Astrocyte of the spinal cord (primary cell): ENCODE results near the gene LY6G5B.

Experiments used
- DNase-seq: peaks from one replicate; pipeline ENCODE4 v3.0.0; 2011; ENCODE audit warnings: low read depth, low spot score
- H3K4me3 ChIP-seq: 2 replicates; pipeline ENCODE4 v1.5.1; 2011; ENCODE audit warnings: low read depth, mild to moderate bottlenecking, low read length, moderate library complexity
- in situ Hi-C: cut with HindIII; loops from 2 replicates; pipeline ENCODE4 v1.10.0; 2017; ENCODE audit warnings: low sequenced_read_pairs
- TF ChIP-seq, protein P1 (sequence below): IDR thresholded peaks from 2 replicates; pipeline ENCODE4 v1.5.1; 2012; ENCODE audit warnings: low read depth, mild to moderate bottlenecking, low read length, inconsistent platforms

LY6G5B gene

DNA sequence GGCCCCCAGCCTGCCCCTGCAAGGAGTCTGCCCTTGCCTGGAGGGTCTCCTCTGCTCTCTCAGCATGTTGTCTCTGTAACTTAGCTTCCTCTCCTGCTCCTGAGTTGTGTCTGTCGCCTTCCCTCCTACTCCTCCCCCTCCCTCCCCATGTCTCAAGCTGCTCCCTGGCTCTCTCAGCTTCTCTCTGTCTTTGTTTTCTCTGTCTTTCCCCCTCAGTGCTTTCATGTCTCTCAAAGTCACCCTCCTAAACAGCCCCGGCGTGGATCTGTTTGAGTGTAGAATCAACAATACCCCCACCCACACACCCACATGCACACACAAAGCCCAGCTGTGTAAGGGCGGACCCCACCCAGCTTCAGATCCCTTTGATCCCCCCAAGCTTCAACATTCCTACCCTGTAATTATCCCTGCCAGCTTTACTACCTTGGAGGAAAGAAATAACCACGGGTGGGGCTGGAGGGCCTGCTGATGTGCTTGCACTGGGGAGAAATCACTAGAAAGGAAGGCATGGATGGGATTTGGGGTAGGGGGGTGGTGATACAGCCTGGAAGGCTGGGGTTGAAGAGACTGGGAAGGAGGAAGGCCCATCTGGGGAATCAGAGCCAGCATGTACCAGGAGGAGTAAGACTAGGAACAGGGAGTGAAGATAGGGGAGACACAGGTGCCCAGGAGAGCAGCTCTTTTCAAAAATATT, 44.4 kb downstream of the LY6G5B start:
- TF ChIP-seq, protein P1, sequence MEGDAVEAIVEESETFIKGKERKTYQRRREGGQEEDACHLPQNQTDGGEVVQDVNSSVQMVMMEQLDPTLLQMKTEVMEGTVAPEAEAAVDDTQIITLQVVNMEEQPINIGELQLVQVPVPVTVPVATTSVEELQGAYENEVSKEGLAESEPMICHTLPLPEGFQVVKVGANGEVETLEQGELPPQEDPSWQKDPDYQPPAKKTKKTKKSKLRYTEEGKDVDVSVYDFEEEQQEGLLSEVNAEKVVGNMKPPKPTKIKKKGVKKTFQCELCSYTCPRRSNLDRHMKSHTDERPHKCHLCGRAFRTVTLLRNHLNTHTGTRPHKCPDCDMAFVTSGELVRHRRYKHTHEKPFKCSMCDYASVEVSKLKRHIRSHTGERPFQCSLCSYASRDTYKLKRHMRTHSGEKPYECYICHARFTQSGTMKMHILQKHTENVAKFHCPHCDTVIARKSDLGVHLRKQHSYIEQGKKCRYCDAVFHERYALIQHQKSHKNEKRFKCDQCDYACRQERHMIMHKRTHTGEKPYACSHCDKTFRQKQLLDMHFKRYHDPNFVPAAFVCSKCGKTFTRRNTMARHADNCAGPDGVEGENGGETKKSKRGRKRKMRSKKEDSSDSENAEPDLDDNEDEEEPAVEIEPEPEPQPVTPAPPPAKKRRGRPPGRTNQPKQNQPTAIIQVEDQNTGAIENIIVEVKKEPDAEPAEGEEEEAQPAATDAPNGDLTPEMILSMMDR: no peak
- no peak overlapping the region for H3K4me3 ChIP-seq
- no peak for DNase-seq
- in situ Hi-C loops: no loop called here

DNA sequence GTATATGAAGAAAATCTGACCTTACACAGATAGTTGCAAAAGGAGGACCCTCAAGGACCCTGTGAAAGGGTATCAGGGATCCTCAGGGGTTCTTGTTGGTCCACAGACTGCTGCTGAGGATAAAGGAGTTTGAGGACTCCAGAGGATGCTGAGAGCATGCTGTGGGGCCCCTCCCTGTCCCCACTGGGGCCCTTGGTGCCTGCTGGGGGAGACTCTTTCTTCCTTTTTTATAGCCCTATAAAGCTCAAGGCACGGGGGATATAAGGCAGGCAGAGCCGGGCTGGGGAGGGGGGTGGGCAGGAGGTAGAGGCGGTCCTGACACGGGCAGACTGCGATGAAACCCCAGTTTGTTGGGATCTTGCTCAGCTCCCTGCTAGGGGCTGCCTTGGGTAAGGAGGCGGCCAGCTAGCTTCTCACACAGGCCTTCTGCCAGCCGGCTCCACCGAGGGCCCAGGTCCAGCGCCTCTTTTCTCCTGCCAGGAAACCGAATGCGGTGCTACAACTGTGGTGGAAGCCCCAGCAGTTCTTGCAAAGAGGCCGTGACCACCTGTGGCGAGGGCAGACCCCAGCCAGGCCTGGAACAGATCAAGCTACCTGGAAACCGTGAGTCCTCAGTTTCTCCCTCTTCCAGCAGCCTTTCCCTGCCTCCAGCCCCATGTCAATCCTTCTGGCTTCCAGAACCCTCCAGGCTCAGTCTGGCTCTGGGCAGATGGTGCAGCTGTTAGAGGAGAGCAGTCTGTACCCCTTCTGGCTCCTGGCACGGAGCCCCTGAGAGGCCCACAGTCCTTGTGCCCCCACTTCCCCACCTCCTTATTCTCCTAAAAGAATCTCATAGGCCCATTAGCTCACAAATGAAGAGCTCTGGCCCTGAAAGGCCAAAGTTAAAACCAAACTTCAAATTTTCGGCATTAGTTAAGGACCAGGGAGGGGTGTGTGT, 45.5 kb downstream of the LY6G5B start, which contains the start of gene LY6G6D:
LY6G6D (plus strand) TSS at position 327 of the 937 bp plus-strand sequence; CDS start at position 335, 8 bp downstream.
- in situ Hi-C loops: no loop called here
- no peak for DNase-seq
- no peak within 1 kb of the TSS for H3K4me3 ChIP-seq
- TF ChIP-seq, protein P1: no peak

DNA sequence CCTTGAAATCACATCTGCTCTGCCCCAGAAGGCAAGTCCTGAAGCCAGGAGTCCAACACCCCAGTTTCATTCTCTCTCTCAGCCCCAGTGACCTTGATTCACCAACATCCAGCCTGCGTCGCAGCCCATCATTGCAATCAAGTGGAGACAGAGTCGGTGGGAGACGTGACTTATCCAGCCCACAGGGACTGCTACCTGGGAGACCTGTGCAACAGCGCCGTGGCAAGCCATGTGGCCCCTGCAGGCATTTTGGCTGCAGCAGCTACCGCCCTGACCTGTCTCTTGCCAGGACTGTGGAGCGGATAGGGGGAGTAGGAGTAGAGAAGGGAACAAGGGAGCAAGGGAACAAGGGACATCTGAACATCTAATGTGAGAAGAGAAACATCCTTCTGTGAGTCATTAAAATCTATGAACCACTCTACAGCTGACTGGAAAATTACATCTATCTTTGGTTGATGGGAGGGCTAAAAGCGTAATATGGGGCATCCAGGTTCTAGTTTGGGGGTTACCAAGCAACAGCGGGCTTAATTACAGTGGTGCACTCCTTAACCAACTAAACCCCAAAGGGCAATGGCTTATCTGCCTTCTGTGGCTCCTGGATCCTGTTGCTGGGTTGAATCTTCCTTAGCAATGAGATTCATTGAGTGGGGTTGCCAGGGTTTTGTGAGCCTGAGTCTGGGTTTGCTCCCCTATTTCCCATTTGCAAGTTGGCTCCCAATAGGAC, 47.9 kb downstream of the LY6G5B start:
- in situ Hi-C loops: no loop called here
- TF ChIP-seq, protein P1: no peak
- no peak for DNase-seq
- H3K4me3 ChIP-seq: no peak overlapping the region

DNA sequence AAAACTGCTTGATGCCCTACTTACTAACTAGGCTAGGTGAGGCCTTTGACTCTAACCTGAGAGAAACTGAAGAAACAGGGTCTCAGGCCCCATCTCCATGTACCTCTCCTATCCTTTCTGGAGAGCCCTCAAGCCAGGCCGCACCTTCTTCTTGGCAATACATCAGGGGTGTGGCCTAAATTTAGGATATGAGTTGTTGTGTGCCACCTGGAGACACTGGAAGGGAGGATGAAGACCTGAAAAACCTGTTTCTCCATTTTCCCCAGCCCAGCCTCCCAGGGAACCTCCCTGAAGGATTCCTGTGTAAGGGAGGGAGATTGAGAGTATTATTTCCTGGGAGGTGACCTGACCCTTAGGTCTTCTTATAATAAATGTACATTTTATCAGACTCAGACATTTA, 48.5 kb downstream of the LY6G5B start:
- DNase-seq: no peak
- in situ Hi-C loops: no loop called here
- H3K4me3 ChIP-seq: no peak overlapping the region
- TF ChIP-seq, protein P1: no peak

DNA sequence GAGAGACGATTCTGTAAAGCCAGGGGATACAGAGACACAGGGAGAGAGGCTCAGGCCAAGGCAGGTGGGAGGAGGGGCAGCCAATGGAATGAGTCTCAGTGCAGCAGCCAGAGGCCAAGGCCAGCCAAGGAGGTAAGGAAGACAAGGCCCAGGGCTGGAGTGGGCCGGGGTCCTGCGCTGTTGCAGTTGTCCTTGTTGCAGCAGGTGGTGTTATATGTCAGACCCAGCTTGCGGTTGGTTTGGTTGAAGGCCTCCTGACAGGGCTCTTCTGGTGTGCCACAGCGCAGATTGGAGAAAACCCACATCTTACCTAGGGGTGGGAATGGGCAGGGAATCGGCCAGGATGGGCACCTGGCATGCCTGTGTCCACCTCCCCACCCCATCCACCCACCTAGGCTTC, 49.2 kb downstream of the LY6G5B start:
- no peak for DNase-seq
- TF ChIP-seq, protein P1: no peak
- no peak overlapping the region for H3K4me3 ChIP-seq
- in situ Hi-C loops: no loop called here

DNA sequence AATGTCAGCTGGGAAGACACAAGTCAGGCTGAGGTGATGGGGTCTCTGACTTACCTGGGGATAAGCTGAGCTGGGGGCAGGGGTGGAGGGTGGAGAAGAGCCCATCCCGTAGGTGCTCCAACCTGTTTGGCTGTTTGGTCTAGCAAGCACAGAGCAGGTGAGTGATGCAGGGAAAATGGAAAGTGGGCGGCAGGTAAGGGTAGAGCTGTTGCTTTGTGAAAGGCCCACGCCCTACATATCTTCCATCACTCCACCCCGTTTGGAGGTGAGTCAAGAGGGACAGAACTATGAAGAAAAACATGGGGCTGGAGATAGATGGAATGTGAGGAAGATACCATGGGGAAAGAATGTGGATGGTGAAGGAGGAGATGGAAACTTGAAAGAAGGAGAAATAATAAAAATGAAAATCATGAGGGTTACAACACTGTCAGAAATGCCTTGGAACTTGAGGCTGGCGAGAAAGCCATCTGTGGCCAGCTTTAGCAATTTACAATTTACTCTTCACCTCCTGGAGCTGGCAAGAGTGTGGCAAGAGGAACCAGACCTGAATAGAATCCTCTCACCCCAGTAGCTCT, 50.5 kb downstream of the LY6G5B start:
- no peak for DNase-seq
- TF ChIP-seq, protein P1: no peak
- no peak overlapping the region for H3K4me3 ChIP-seq
- in situ Hi-C loops: no loop called here
